ENCODE measurements around the gene MOCS1.
"Not testable (repeated sequence)": the region's sequence is repeated elsewhere in the genome, so short reads cannot be mapped to it uniquely, and the experiment has no call there.

Gene MOCS1

GRCh38 chr6:39934131-39934757 lies at the start of gene MOCS1:
MOCS1 (minus strand) TSS chr6:39934462; CDS start chr6:39934417, 45 bp downstream.
- DNase-seq (ENCODE audit: low read depth): no peak

- no peak for DNase-seq (ENCODE audit: low read depth)
Measured at GRCh38 chr6:39984051-39984450, 49.8 kb upstream of the MOCS1 start.

- no peak for DNase-seq (ENCODE audit: low read depth)
Measured at GRCh38 chr6:39983193-39983592, 48.9 kb upstream of the MOCS1 start.

- DNase-seq (ENCODE audit: low read depth): no peak
Measured at GRCh38 chr6:39982720-39983119, 48.5 kb upstream of the MOCS1 start.

- DNase-seq (ENCODE audit: low read depth): no peak
Measured at GRCh38 chr6:39980839-39981580, 46.7 kb upstream of the MOCS1 start.

- DNase-seq (ENCODE audit: low read depth): no peak
Measured at GRCh38 chr6:39979461-39980328, 45.4 kb upstream of the MOCS1 start.

GRCh38 chr6:39978240-39978639 lies 44.0 kb upstream of the MOCS1 start:
- DNase-seq (ENCODE audit: low read depth): no peak

GRCh38 chr6:39973661-39974060 lies 39.4 kb upstream of the MOCS1 start:
- no peak for DNase-seq (ENCODE audit: low read depth)

- not testable (repeated sequence) for DNase-seq (ENCODE audit: low read depth)
Measured at GRCh38 chr6:39972717-39973116, 38.5 kb upstream of the MOCS1 start.

GRCh38 chr6:39971131-39971530 lies 36.9 kb upstream of the MOCS1 start:
- DNase-seq (ENCODE audit: low read depth): not testable (repeated sequence)

- no peak for DNase-seq (ENCODE audit: low read depth)
Measured at GRCh38 chr6:39965751-39966150, 31.5 kb upstream of the MOCS1 start.

- DNase-seq (ENCODE audit: low read depth): no peak
Measured at GRCh38 chr6:39964530-39964929, 30.3 kb upstream of the MOCS1 start.

GRCh38 chr6:39964094-39964493 lies 29.8 kb upstream of the MOCS1 start:
- no peak for DNase-seq (ENCODE audit: low read depth)

GRCh38 chr6:39962831-39963230 lies 28.6 kb upstream of the MOCS1 start:
- DNase-seq (ENCODE audit: low read depth): no peak

- no peak for DNase-seq (ENCODE audit: low read depth)
Measured at GRCh38 chr6:39961178-39961577, 26.9 kb upstream of the MOCS1 start.

GRCh38 chr6:39958947-39959346 lies 24.7 kb upstream of the MOCS1 start:
- DNase-seq (ENCODE audit: low read depth): no peak

GRCh38 chr6:39956936-39957335 lies 22.7 kb upstream of the MOCS1 start:
- DNase-seq (ENCODE audit: low read depth): no peak

- no peak for DNase-seq (ENCODE audit: low read depth)
Measured at GRCh38 chr6:39953076-39953618, 18.9 kb upstream of the MOCS1 start.

GRCh38 chr6:39952167-39952566 lies 17.9 kb upstream of the MOCS1 start:
- DNase-seq (ENCODE audit: low read depth): no peak

GRCh38 chr6:39951716-39952115 lies 17.5 kb upstream of the MOCS1 start:
- DNase-seq (ENCODE audit: low read depth): no peak

- no peak for DNase-seq (ENCODE audit: low read depth)
Measured at GRCh38 chr6:39951191-39951590, 16.9 kb upstream of the MOCS1 start.

GRCh38 chr6:39950125-39950720 lies 16.0 kb upstream of the MOCS1 start:
- DNase-seq (ENCODE audit: low read depth): no peak
